ENCODE data around the gene SOX6. TPM values are rescaled to one million over a fixed set of nuclear protein-coding genes. Genes with fewer than 3 reads are reported as not detected.

The SOX6 gene
- total and polyA plus RNA-seq, 7 donors = 0.61 to 47.6 (median 14.6) TPM

- H3K27me3 ChIP-seq (ENCODE audit: insufficient read depth in 3 of 3, low read length in 2 of 3) = no peaks in the 10 kb centered on the region
- no peaks in the 10 kb centered on the region for H3K9me3 ChIP-seq
- H3K4me1 ChIP-seq = peaks cover 19% of the 10 kb centered on the region
- H3K27ac ChIP-seq = no peak overlapping the region
- DNase-seq = no peak
- no peak for TF ChIP-seq CTCF (IDR thresholded peaks at IDR 0.05)
- no peak overlapping the region for H3K4me3 ChIP-seq
- no peaks in the 10 kb centered on the region for H3K36me3 ChIP-seq (ENCODE audit: insufficient read depth in 1 of 2, low read depth in 1 of 2)
- 52 to 76% (median 58%) methylated on average over 1 of the region's 1 CpG for WGBS, 3 donors
- intact Hi-C loops (cut with DNase I) = no loop called here
- ATAC-seq = no peak
These were observed 77.4 kb downstream of the SOX6 start for GRCh38 chr11:16278979-16279378.

- Histone ChIP-seq H3K9me3 (no peaks in the 10 kb centered on the region), H3K36me3 (ENCODE audit: insufficient read depth in 1 of 2, low read depth in 1 of 2) (no peaks in the 10 kb centered on the region), H3K4me1 (peaks cover 18% of the 10 kb centered on the region), H3K4me3 (no peak overlapping the region), H3K27me3 (ENCODE audit: insufficient read depth in 3 of 3, low read length in 2 of 3) (no peaks in the 10 kb centered on the region), H3K27ac (no peak overlapping the region)
- no peak for TF ChIP-seq CTCF (IDR thresholded peaks at IDR 0.05)
- DNase-seq (no peak), ATAC-seq (no peak)
- WGBS, 3 donors = 88 to 93% (median 92%) methylated on average over 2 of the region's 2 CpGs
- intact Hi-C loops (cut with DNase I) = no loop called here
These were observed 78.1 kb downstream of the SOX6 start for GRCh38 chr11:16278273-16278672.

- Histone ChIP-seq H3K27ac (no peak overlapping the region), H3K36me3 (ENCODE audit: insufficient read depth in 1 of 2, low read depth in 1 of 2) (no peaks in the 10 kb centered on the region), H3K9me3 (no peaks in the 10 kb centered on the region), H3K4me1 (peaks cover 18% of the 10 kb centered on the region), H3K27me3 (ENCODE audit: insufficient read depth in 3 of 3, low read length in 2 of 3) (no peaks in the 10 kb centered on the region), H3K4me3 (no peak overlapping the region)
- DNase-seq (no peak), ATAC-seq (no peak)
- 90 to 96% (median 95%) methylated on average over 2 of the region's 2 CpGs for WGBS, 3 donors
- TF ChIP-seq CTCF (IDR thresholded peaks at IDR 0.05) = no peak
- intact Hi-C loops (cut with DNase I) = no loop called here
These were observed 80.1 kb downstream of the SOX6 start for GRCh38 chr11:16276251-16276650.

- H3K4me1 ChIP-seq = no peaks in the 10 kb centered on the region
- H3K9me3 ChIP-seq = no peaks in the 10 kb centered on the region
- H3K27ac ChIP-seq = no peak overlapping the region
- DNase-seq (no peak), ATAC-seq (no peak)
- no peaks in the 10 kb centered on the region for H3K27me3 ChIP-seq (ENCODE audit: insufficient read depth in 3 of 3, low read length in 2 of 3)
- intact Hi-C loops (cut with DNase I) = no loop called here
- no peaks in the 10 kb centered on the region for H3K36me3 ChIP-seq (ENCODE audit: insufficient read depth in 1 of 2, low read depth in 1 of 2)
- TF ChIP-seq CTCF (IDR thresholded peaks at IDR 0.05) = no peak
- 66 to 91% (median 69%) methylated on average over 1 of the region's 1 CpG for WGBS, 3 donors
- no peak overlapping the region for H3K4me3 ChIP-seq
These were observed 85.1 kb downstream of the SOX6 start for GRCh38 chr11:16271258-16271657.

GRCh38 chr11:16266021-16266420 lies 90.3 kb downstream of the SOX6 start:
- intact Hi-C loops (cut with DNase I) = no loop called here
- TF ChIP-seq CTCF (IDR thresholded peaks at IDR 0.05) = no peak
- no peak for ATAC-seq
- no peak overlapping the region for H3K27ac ChIP-seq
- no peak for DNase-seq
- H3K27me3 ChIP-seq (ENCODE audit: insufficient read depth in 3 of 3, low read length in 2 of 3) = no peaks in the 10 kb centered on the region
- H3K36me3 ChIP-seq (ENCODE audit: insufficient read depth in 1 of 2, low read depth in 1 of 2) = no peaks in the 10 kb centered on the region
- peaks cover 12% of the 10 kb centered on the region for H3K4me1 ChIP-seq
- H3K9me3 ChIP-seq = no peaks in the 10 kb centered on the region
- H3K4me3 ChIP-seq = no peak overlapping the region

Measured in psoas muscle (tissue), 8 donors.